HPDE6-E6E7 (cell line): ENCODE data around the gene TMEM40.
"Not testable (repeated sequence)": the region's sequence is repeated elsewhere in the genome, so short reads cannot be mapped to it uniquely, and the experiment has no call there.

Experiments
- DNase-seq: peaks from one replicate; pipeline ENCODE4 v3.0.0; 2011; ENCODE audit warnings: missing footprints; ENCODE audit errors: extremely low spot score

Gene TMEM40

GRCh38 chr3:12775970-12776369 is 16.9 kb upstream of the TMEM40 start:
- DNase-seq, result not testable (repeated sequence)

GRCh38 chr3:12775226-12775625 is 16.2 kb upstream of the TMEM40 start:
- no peak for DNase-seq

- DNase-seq, result no peak
These were observed 15.6 kb upstream of the TMEM40 start for GRCh38 chr3:12774619-12775018.

- no peak for DNase-seq
These were observed 14.6 kb upstream of the TMEM40 start for GRCh38 chr3:12773710-12774086.

- DNase-seq, result no peak
These were observed 14.1 kb upstream of the TMEM40 start for GRCh38 chr3:12773030-12773709.

- no peak for DNase-seq
These were observed 13.4 kb upstream of the TMEM40 start for GRCh38 chr3:12772462-12772861.

- no peak for DNase-seq
These were observed 12.2 kb upstream of the TMEM40 start for GRCh38 chr3:12771236-12771635.

GRCh38 chr3:12769761-12770160 is 10.7 kb upstream of the TMEM40 start:
- DNase-seq, result no peak

GRCh38 chr3:12768579-12769527 is 9.8 kb upstream of the TMEM40 start:
- no peak for DNase-seq

GRCh38 chr3:12766541-12766940 is 7.5 kb upstream of the TMEM40 start:
- DNase-seq, result no peak

GRCh38 chr3:12764171-12764776 is 5.2 kb upstream of the TMEM40 start:
- DNase-seq, result no peak

GRCh38 chr3:12759693-12760565 is 870 bp upstream of the TMEM40 start:
- peak; percentile 22 for DNase-seq

- no peak for DNase-seq
These were observed 856 bp downstream of the TMEM40 start for GRCh38 chr3:12758025-12758781.

- DNase-seq, result no peak
These were observed 2.4 kb downstream of the TMEM40 start for GRCh38 chr3:12756635-12757034.

- DNase-seq, result no peak
These were observed 2.9 kb downstream of the TMEM40 start for GRCh38 chr3:12756175-12756574.

- no peak for DNase-seq
These were observed 3.3 kb downstream of the TMEM40 start for GRCh38 chr3:12755754-12756153.

GRCh38 chr3:12754313-12754712 is 4.7 kb downstream of the TMEM40 start:
- DNase-seq, result no peak

- peak; percentile 27 for DNase-seq
These were observed 5.6 kb downstream of the TMEM40 start for GRCh38 chr3:12753275-12754028.

GRCh38 chr3:12752809-12753208 is 6.2 kb downstream of the TMEM40 start:
- DNase-seq, result no peak

GRCh38 chr3:12752102-12752501 is 7.0 kb downstream of the TMEM40 start:
- DNase-seq, result no peak
